K562 (cell line): ENCODE results near the gene ZNF90. TPM values are rescaled to one million over a fixed set of nuclear protein-coding genes. Genes with fewer than 3 reads are reported as not detected.

ENCODE experiments used
- ATAC-seq: fragments of 200-7000 bp; cut with Tn5 transposase; 3 replicates; pipeline ENCODE4 v1.9.1; 2020; ENCODE audit warnings: moderate library complexity
- BruUV-seq: library from RNA; stranded (reverse); fragments of 400-500 nt; replicated peaks from 2 replicates; lab custom pipeline; 2021; lab: Mats Ljungman, UMichigan
- CTCF ChIA-PET: fragments of 300-600 bp; formaldehyde crosslinking; extraction: SDS; loops from one replicate; lab custom pipeline; 2021; ENCODE audit warnings: low intra/inter-chr PET ratio; lab: Yijun Ruan, JAX
- POLR2A ChIA-PET: fragments of 300-600, 350-650 bp; sonication (Branson Sonifier 250); formaldehyde crosslinking; extraction: SDS; loops from one replicate; lab custom pipeline; 2021; ENCODE audit warnings: antibody characterized with exemption, inconsistent platforms; lab: Yijun Ruan, JAX
- DNase-seq, 4 experiments: peaks; one replicate each; pipeline versions ENCODE4 v3.0.0 to v3.0.0-alpha.2; 2011 to 2018; ENCODE audit warnings: low spot score in 3 of 4, mixed read lengths in 3 of 4; ENCODE audit errors: extremely low read depth in 1 of 4
- FAIRE-seq: peaks from 2 replicates; lab custom pipeline; 2011; peaks lifted over from hg19 to GRCh38; lab: Jason Lieb, UNC
- H2AFZ ChIP-seq: 2 replicates; pipeline ENCODE4 v1.6.0; 2011; ENCODE audit warnings: low read depth, low read length, control low read depth, inconsistent platforms
- H3K27ac ChIP-seq: fragments of 200-600 bp; 3 replicates; pipeline ENCODE4 v1.8.0; 2011; ENCODE audit warnings: low read depth, mild to moderate bottlenecking, control low read depth, inconsistent platforms, low read length, moderate library complexity, mixed read lengths; ENCODE audit errors: extremely low read depth
- H3K27me3 ChIP-seq, 2 experiments: fragments of 300-600 bp in 1 of 2; 2 replicates in 1 of 2; 3 replicates in 1 of 2; pipeline versions ENCODE4 v1.6.0 to v1.8.0; 2011; ENCODE audit warnings: inconsistent platforms in 2 of 2, low read length in 2 of 2, mild to moderate bottlenecking in 1 of 2, mixed read lengths in 1 of 2, moderate library complexity in 1 of 2; ENCODE audit not compliant: control insufficient read depth in 2 of 2, insufficient read depth in 2 of 2
- H3K36me3 ChIP-seq: fragments of 300-600 bp; 3 replicates; pipeline ENCODE4 v1.8.0; 2011; ENCODE audit warnings: mild to moderate bottlenecking, low read length, inconsistent platforms; ENCODE audit not compliant: control insufficient read depth, insufficient read depth
- H3K4me1 ChIP-seq, 2 experiments: fragments of 200-600 bp in 1 of 2; replicated peaks in 1 of 2; 2 replicates in 1 of 2; 3 replicates in 1 of 2; pipeline versions ENCODE4 v1.5.1 to v1.8.0; 2011; ENCODE audit warnings: inconsistent platforms in 2 of 2, low read length in 2 of 2, mild to moderate bottlenecking in 1 of 2, mixed read lengths in 1 of 2, moderate library complexity in 1 of 2; ENCODE audit not compliant: control insufficient read depth in 2 of 2, insufficient read depth in 2 of 2
- H3K4me2 ChIP-seq: 2 replicates; pipeline ENCODE4 v1.6.1; 2011; ENCODE audit warnings: low read length, control low read depth, inconsistent platforms, mixed read lengths; ENCODE audit not compliant: insufficient read depth
- H3K4me3 ChIP-seq: fragments of 200-600 bp; sonication (generic), shearing (Covaris generic); 2 replicates; pipeline ENCODE4 v1.5.1; 2016; ENCODE audit warnings: control low read depth, inconsistent platforms
- H3K79me2 ChIP-seq: fragments of 200-600 bp; 3 replicates; pipeline ENCODE4 v1.8.0; 2011; ENCODE audit warnings: low read length, inconsistent platforms; ENCODE audit not compliant: control insufficient read depth, insufficient read depth
- H3K9ac ChIP-seq, 2 experiments: 2 replicates each; pipeline versions ENCODE4 v1.6.0 to v1.6.1; 2011; ENCODE audit warnings: low read depth in 2 of 2, low read length in 2 of 2, control low read depth in 1 of 2, inconsistent platforms in 1 of 2, mild to moderate bottlenecking in 1 of 2, mixed read lengths in 1 of 2; ENCODE audit not compliant: insufficient read depth in 1 of 2
- H3K9me1 ChIP-seq: one replicate; pipeline ENCODE4 v1.6.0; 2011; ENCODE audit warnings: inconsistent platforms, mild to moderate bottlenecking, low read length, moderate library complexity; ENCODE audit not compliant: control insufficient read depth, insufficient read depth
- H3K9me3 ChIP-seq: replicated peaks from 2 replicates; pipeline ENCODE4 v1.5.1; 2011; ENCODE audit warnings: low read depth, low read length, inconsistent platforms; ENCODE audit not compliant: control insufficient read depth, insufficient read depth
- H4K20me1 ChIP-seq: replicated peaks from 2 replicates; pipeline ENCODE4 v1.6.1; 2011; ENCODE audit warnings: low read length, inconsistent platforms, mixed read lengths; ENCODE audit not compliant: control insufficient read depth, insufficient read depth
- ARNT ChIP-seq, 2 experiments: fragments of 450-650 bp; IDR thresholded peaks; 2 replicates each; pipeline ENCODE4 v1.6.1; 2016; ENCODE audit warnings: mild to moderate bottlenecking in 1 of 2
- HDAC3 ChIP-seq: fragments of 450-650 bp; IDR thresholded peaks from 2 replicates; pipeline ENCODE4 v1.6.1; 2018; ENCODE audit warnings: borderline replicate concordance, mild to moderate bottlenecking, moderate library complexity; ENCODE audit not compliant: partially characterized antibody
- NONO ChIP-seq, 2 experiments: fragments of 200-400 bp in 1 of 2; fragments of 450-650 bp in 1 of 2; formaldehyde crosslinking in 1 of 2; IDR thresholded peaks; 2 replicates each; pipeline ENCODE4 v1.6.1; 2017; ENCODE audit warnings: low read depth in 2 of 2, mild to moderate bottlenecking in 2 of 2, moderate library complexity in 2 of 2, low read length in 1 of 2
- PYGO2 ChIP-seq: fragments of 450-650 bp; IDR thresholded peaks from 2 replicates; pipeline ENCODE4 v1.6.1; 2016; ENCODE audit warnings: mild to moderate bottlenecking, missing genetic modification characterization, moderate library complexity, missing compliant biosample characterization
- ZBTB34 ChIP-seq: fragments of 250-450 bp; sonication (Bioruptor Pico); IDR thresholded peaks from 2 replicates; pipeline ENCODE4 v1.8.0; 2021; ENCODE audit warnings: mild to moderate bottlenecking, moderate library complexity
- ZFP1 ChIP-seq: fragments of 450-650 bp; formaldehyde crosslinking; IDR thresholded peaks from 2 replicates; pipeline ENCODE4 v1.4.0; 2020; ENCODE audit warnings: mild to moderate bottlenecking, mixed read lengths
- ZNF121 ChIP-seq: sonication (generic); formaldehyde crosslinking; conservative IDR thresholded peaks from 2 replicates; pipeline ENCODE4 v1.8.0; 2022; ENCODE audit warnings: missing genetic modification reagents
- ZNF41 ChIP-seq: fragments of 250-450 bp; sonication (Bioruptor Pico); conservative IDR thresholded peaks from 2 replicates; pipeline ENCODE4 v1.4.0; 2020; ENCODE audit warnings: mild to moderate bottlenecking
- WGBS: fragments of 100-300 bp; shearing (Covaris generic); methylation state at CpG from one replicate; pipeline ENCODE4 v1.1.6; 2016; ENCODE audit warnings: low coverage, mixed read lengths; ENCODE audit not compliant: insufficient coverage; ENCODE audit errors: missing lambda C conversion rate; 5-methylcytosine and 5-hydroxymethylcytosine counted together
- in situ Hi-C: fragments of 300-500 bp; cut with MboI; formaldehyde crosslinking; loops from 4 replicates; pipeline ENCODE4 v1.15.0; 2018; ENCODE audit warnings: inconsistent platforms, mixed read lengths
- intact Hi-C: fragments of 100-400 bp; cut with micrococcal nuclease; formaldehyde crosslinking; loops from 2 replicates; pipeline ENCODE4 v1.14.2; 2022
- polyA plus RNA-seq, 8 experiments: library from polyadenylated mRNA; depleted of rRNA in 4 of 8; stranded (reverse) in 5 of 8; unstranded in 3 of 8; fragments of >200 nt; fragmentation: Nextera tagmentation in 2 of 8; fragmentation: Illumina TruSeq in 1 of 8; extraction: Ambion mirVana in 2 of 8; extraction: Trizol in 1 of 8; gene quantifications; 2 replicates each; pipeline versions ENCODE4 v1.2.1 to v1.2.3, GENCODE V29; 2011 to 2014; ENCODE audit warnings: inconsistent platforms in 1 of 8, missing spikeins in 1 of 8
- total RNA-seq, 7 experiments: library from RNA; depleted of rRNA in 6 of 7; stranded (reverse); fragments of >200 nt in 6 of 7; fragmentation: Illumina TruSeq in 2 of 7; extraction: Trizol in 2 of 7; gene quantifications; 2 replicates each; pipeline versions ENCODE4 v1.2.1 to v1.2.3, GENCODE V29; 2011 to 2021; ENCODE audit warnings: low replicate concordance in 1 of 7
- TF ChIP-seq, protein P1 (sequence below): sonication (generic); formaldehyde crosslinking; IDR thresholded peaks from 2 replicates; pipeline ENCODE4 v1.8.1; 2023; ENCODE audit warnings: mild to moderate bottlenecking, missing genetic modification reagents
- TF ChIP-seq, protein P2 (sequence below), 2 experiments: fragments of 150-350 bp in 1 of 2; IDR thresholded peaks; 2 replicates each; pipeline ENCODE4 v1.6.1; 2012 to 2016; ENCODE audit warnings: low read depth in 2 of 2, low read length in 2 of 2, mild to moderate bottlenecking in 1 of 2, moderate library complexity in 1 of 2

The ZNF90 gene
- total and polyA plus RNA-seq, 9 of the 15 experiments (the other 6 are each of a cell fraction or from before 2014, with no cell fraction given): 0.20 to 0.89 (median 0.67) TPM; not detected in 1

DNA sequence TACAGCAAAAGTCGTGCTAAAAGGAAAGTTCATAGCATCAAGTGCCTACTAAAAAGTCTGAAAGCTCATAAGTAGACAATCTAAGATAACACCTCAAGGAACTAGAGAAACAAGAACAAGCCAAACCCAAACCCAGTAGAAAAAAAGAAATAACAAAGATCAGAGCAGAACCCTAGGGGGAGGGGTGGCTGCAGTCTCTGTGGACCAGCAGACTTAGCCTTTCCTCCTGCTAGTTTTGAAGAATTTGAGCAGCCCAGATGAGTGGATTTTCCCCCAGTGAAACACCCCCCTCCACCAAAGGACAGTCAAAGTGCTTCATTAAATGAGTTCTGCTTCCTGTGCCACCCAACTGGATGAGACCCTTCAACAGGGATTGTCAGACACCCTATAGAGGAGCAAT is 86.7 kb downstream of the ZNF90 start:
- FAIRE-seq: no peak
- TF ChIP-seq, protein P1, sequence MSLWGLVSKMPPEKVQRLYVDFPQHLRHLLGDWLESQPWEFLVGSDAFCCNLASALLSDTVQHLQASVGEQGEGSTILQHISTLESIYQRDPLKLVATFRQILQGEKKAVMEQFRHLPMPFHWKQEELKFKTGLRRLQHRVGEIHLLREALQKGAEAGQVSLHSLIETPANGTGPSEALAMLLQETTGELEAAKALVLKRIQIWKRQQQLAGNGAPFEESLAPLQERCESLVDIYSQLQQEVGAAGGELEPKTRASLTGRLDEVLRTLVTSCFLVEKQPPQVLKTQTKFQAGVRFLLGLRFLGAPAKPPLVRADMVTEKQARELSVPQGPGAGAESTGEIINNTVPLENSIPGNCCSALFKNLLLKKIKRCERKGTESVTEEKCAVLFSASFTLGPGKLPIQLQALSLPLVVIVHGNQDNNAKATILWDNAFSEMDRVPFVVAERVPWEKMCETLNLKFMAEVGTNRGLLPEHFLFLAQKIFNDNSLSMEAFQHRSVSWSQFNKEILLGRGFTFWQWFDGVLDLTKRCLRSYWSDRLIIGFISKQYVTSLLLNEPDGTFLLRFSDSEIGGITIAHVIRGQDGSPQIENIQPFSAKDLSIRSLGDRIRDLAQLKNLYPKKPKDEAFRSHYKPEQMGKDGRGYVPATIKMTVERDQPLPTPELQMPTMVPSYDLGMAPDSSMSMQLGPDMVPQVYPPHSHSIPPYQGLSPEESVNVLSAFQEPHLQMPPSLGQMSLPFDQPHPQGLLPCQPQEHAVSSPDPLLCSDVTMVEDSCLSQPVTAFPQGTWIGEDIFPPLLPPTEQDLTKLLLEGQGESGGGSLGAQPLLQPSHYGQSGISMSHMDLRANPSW (CRISPR knock-in tag): no peak
- TF ChIP-seq ZNF41 (CRISPR knock-in tag): no peak
- TF ChIP-seq PYGO2: no peak
- TF ChIP-seq ZNF121 (CRISPR knock-in tag): no peak
- no peak for TF ChIP-seq ARNT (IDR thresholded peaks at IDR 0.05)
- TF ChIP-seq ZFP1: no peak
- TF ChIP-seq, protein P2, sequence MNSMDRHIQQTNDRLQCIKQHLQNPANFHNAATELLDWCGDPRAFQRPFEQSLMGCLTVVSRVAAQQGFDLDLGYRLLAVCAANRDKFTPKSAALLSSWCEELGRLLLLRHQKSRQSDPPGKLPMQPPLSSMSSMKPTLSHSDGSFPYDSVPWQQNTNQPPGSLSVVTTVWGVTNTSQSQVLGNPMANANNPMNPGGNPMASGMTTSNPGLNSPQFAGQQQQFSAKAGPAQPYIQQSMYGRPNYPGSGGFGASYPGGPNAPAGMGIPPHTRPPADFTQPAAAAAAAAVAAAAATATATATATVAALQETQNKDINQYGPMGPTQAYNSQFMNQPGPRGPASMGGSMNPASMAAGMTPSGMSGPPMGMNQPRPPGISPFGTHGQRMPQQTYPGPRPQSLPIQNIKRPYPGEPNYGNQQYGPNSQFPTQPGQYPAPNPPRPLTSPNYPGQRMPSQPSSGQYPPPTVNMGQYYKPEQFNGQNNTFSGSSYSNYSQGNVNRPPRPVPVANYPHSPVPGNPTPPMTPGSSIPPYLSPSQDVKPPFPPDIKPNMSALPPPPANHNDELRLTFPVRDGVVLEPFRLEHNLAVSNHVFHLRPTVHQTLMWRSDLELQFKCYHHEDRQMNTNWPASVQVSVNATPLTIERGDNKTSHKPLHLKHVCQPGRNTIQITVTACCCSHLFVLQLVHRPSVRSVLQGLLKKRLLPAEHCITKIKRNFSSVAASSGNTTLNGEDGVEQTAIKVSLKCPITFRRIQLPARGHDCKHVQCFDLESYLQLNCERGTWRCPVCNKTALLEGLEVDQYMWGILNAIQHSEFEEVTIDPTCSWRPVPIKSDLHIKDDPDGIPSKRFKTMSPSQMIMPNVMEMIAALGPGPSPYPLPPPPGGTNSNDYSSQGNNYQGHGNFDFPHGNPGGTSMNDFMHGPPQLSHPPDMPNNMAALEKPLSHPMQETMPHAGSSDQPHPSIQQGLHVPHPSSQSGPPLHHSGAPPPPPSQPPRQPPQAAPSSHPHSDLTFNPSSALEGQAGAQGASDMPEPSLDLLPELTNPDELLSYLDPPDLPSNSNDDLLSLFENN (IDR thresholded peaks at IDR 0.05; ENCODE audit: low read depth in 2 of 2, low read length in 2 of 2): no peak
- no peak for TF ChIP-seq NONO (IDR thresholded peaks at IDR 0.05; ENCODE audit: low read depth in 2 of 2, low read length in 1 of 2)
- no peak for TF ChIP-seq ZBTB34 (CRISPR knock-in tag)
- TF ChIP-seq HDAC3: no peak

More for the DNA sequence above, 86.7 kb downstream of the ZNF90 start:
- BruUV-seq: no TSS peak
- H2AFZ ChIP-seq: no peak overlapping the region
- intact Hi-C loops (no loop called here), in situ Hi-C loops (no loop called here)
- H3K9me3 ChIP-seq: no peaks in the 10 kb centered on the region
- H3K36me3 ChIP-seq: no peaks in the 10 kb centered on the region
- H3K9me1 ChIP-seq: no peaks in the 10 kb centered on the region
- H3K79me2 ChIP-seq: no peaks in the 10 kb centered on the region
- CTCF ChIA-PET: interaction anchor here (0.7 kb wide), 1 partner anchor 169 kb away, joined by 3 read pairs; no protein-coding TSS in a partner anchor
- no peaks in the 10 kb centered on the region for H3K27me3 ChIP-seq
- H3K4me3 ChIP-seq: no peak overlapping the region
- no peak overlapping the region for H3K4me2 ChIP-seq
- no peak overlapping the region for H3K9ac ChIP-seq
- POLR2A ChIA-PET: no interaction called here
- no peaks in the 10 kb centered on the region for H3K4me1 ChIP-seq
- H3K27ac ChIP-seq: no peak overlapping the region
- ATAC-seq (no peak), DNase-seq (no peak)
- WGBS: 0% methylated on average over 1 of the region's 1 CpG
- no peaks in the 10 kb centered on the region for H4K20me1 ChIP-seq
